ENCODE results near the gene CDC42BPA.

DNA sequence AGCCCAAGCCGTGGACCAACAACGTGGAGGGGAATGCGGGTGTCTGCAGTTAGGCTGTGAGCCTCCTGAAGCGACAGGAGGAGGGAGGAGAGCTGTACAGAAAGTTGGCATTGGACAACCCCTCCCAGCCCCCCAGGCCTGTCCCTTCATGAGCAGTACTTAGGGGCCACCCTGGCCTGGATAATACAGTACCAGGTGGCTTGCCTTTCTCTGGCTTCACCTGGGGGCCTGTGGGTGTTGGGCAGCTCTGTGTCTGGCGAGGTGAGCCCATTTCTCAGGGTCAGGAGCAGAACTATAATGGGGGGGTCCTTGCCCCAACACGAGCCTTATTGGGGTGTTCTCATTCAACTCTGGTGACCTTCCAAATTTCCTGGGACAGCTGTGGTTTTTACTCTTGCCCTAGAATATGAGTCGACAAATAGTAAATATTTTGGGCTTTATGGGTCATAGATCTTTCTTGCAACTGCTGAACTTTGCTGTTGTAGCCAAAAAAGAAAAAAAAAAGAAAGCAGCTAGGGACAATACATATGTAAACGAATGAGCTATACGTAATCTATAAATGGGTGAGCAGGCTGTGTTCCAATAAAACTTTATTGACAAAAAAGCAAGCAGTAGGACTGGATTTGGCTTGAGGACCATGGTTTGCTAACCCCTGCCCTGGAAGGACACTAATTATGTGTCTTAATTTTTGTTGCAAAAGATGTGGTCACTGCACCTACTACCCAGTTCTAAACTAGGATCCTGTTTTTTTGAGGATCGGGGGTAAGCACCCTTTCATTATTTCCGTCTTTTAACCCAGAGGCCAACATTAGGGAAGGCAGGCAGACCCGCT lies 366.8 kb downstream of the CDC42BPA start:
- no peak for TF ChIP-seq CTCF (optimal IDR thresholded peaks at IDR 0.05 in 1 of 3, IDR thresholded peaks at IDR 0.05 in 1 of 3, conservative IDR thresholded peaks at IDR 0.05 in 1 of 3; ENCODE audit: extremely low read depth in 1 of 3, insufficient read depth in 2 of 3, low read length in 3 of 3)
- TF ChIP-seq EZH2 (IDR thresholded peaks at IDR 0.05; ENCODE audit: low read length), result no peak
